Mesendoderm (in vitro differentiated cells): Measurements from ENCODE around the gene ARHGAP19.

Source experiments
- DNase-seq: peaks from one replicate; pipeline ENCODE4 v3.0.0; 2013
- H2AK5ac ChIP-seq: 2 replicates; pipeline ENCODE4 v1.6.1; 2013; ENCODE audit warnings: low read length, inconsistent platforms
- H2BK120ac ChIP-seq: 2 replicates; pipeline ENCODE4 v1.6.1; 2013; ENCODE audit warnings: low read depth, mild to moderate bottlenecking, low read length, moderate library complexity, mixed read lengths
- H2BK15ac ChIP-seq: replicated peaks from 2 replicates; pipeline ENCODE4 v1.6.1; 2013; ENCODE audit warnings: low read depth, mild to moderate bottlenecking, moderate library complexity
- H2BK5ac ChIP-seq: 2 replicates; pipeline ENCODE4 v1.6.1; 2013; ENCODE audit warnings: low read length, inconsistent platforms
- H3K18ac ChIP-seq: 2 replicates; pipeline ENCODE4 v1.6.1; 2013; ENCODE audit warnings: mild to moderate bottlenecking, low read length, mixed read lengths
- H3K23ac ChIP-seq: one replicate; pipeline ENCODE4 v1.6.1; 2013; ENCODE audit warnings: low read length
- H3K27ac ChIP-seq: 2 replicates; pipeline ENCODE4 v1.5.1; 2013; ENCODE audit warnings: low read depth, mild to moderate bottlenecking, inconsistent platforms, low read length, moderate library complexity
- H3K27me3 ChIP-seq: 2 replicates; pipeline ENCODE4 v1.6.1; 2013; ENCODE audit warnings: low read length, control low read depth, mild to moderate bottlenecking, inconsistent platforms; ENCODE audit not compliant: insufficient read depth, poor library complexity
- H3K36me3 ChIP-seq: 2 replicates; pipeline ENCODE4 v1.6.1; 2013; ENCODE audit warnings: low read length, inconsistent platforms; ENCODE audit not compliant: control insufficient read depth, insufficient read depth
- H3K4ac ChIP-seq: one replicate; pipeline ENCODE4 v1.6.1; 2013; ENCODE audit warnings: low read depth, mild to moderate bottlenecking, low read length, moderate library complexity
- H3K4me1 ChIP-seq: 2 replicates; pipeline ENCODE4 v1.6.1; 2013; ENCODE audit warnings: low read depth, low read length, inconsistent platforms; ENCODE audit not compliant: control insufficient read depth
- H3K4me2 ChIP-seq: 2 replicates; pipeline ENCODE4 v1.6.1; 2013; ENCODE audit warnings: low read length
- H3K4me3 ChIP-seq: 2 replicates; pipeline ENCODE4 v1.5.1; 2013; ENCODE audit warnings: mild to moderate bottlenecking, low read length
- H3K56ac ChIP-seq: one replicate; pipeline ENCODE4 v1.6.1; 2013; ENCODE audit warnings: low read length
- H3K79me1 ChIP-seq: 2 replicates; pipeline ENCODE4 v1.6.1; 2013; ENCODE audit warnings: low read length, inconsistent platforms
- H3K79me2 ChIP-seq: 2 replicates; pipeline ENCODE4 v1.6.1; 2013; ENCODE audit warnings: mild to moderate bottlenecking, low read length; ENCODE audit not compliant: control insufficient read depth, insufficient read depth
- H3K9ac ChIP-seq: 2 replicates; pipeline ENCODE4 v1.6.1; 2013; ENCODE audit warnings: low read length, inconsistent platforms
- H4K5ac ChIP-seq: one replicate; pipeline ENCODE4 v1.6.1; 2013; ENCODE audit warnings: low read length
- H4K8ac ChIP-seq: one replicate; pipeline ENCODE4 v1.6.1; 2013; ENCODE audit warnings: low read depth, mild to moderate bottlenecking, control low read depth, low read length, moderate library complexity
- WGBS: extraction: QIAGEN DNeasy Blood & Tissue Kit; methylation state at CpG from one replicate; pipeline ENCODE4 v1.1.7; 2013; ENCODE audit warnings: low lambda C conversion rate, missing lambda C conversion rate; ENCODE audit not compliant: insufficient coverage; ENCODE audit errors: extremely low coverage; 5-methylcytosine and 5-hydroxymethylcytosine counted together

Gene ARHGAP19

DNA sequence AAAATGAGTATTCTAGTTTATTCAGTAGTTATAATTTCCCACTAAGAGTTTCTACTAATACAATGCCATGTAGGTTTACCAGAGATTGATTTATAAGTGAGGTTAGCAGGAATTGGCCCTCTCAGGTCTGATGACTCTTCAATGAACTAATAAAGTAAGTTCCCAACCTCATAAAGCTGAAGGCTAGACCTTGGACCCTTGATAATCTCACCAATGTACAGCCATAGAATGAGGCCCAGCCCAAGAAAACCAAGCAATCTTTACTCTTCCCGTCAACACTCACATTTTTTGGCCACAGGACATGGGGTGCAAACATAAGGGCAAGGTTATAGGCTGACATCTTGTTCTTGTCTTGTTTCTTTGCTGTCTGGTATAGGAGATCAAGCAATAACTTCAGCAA, 33.3 kb downstream of the ARHGAP19 start:
- DNase-seq = no peak
- no peak overlapping the region for H3K27ac ChIP-seq
- no peaks in the 10 kb centered on the region for H3K79me2 ChIP-seq

GRCh38 chr10:97256356-97256755, 36.1 kb downstream of the ARHGAP19 start:
- Histone ChIP-seq H3K36me3 (peaks cover 2% of the 10 kb centered on the region), H3K4me2 (no peak overlapping the region), H2BK15ac (no peak overlapping the region), H3K4ac (no peak overlapping the region), H3K27me3 (no peaks in the 10 kb centered on the region), H3K79me2 (no peaks in the 10 kb centered on the region), H3K27ac (no peak overlapping the region), H3K23ac (no peak overlapping the region), H3K4me1 (no peaks in the 10 kb centered on the region), H3K56ac (no peak overlapping the region), H3K18ac (no peak overlapping the region), H4K8ac (no peak overlapping the region), H4K5ac (no peak overlapping the region), H2BK120ac (no peak overlapping the region), H2AK5ac (no peak overlapping the region), H2BK5ac (no peak overlapping the region), H3K9ac (no peak overlapping the region), H3K79me1 (no peaks in the 10 kb centered on the region), H3K4me3 (no peak overlapping the region)
- DNase-seq = no peak
- no CpG with 5 or more reads among the region's 1 CpG for WGBS

More for the DNA sequence above, 33.3 kb downstream of the ARHGAP19 start:
- Histone ChIP-seq H2BK15ac (no peak overlapping the region), H3K27me3 (no peaks in the 10 kb centered on the region), H3K4ac (no peak overlapping the region), H3K4me3 (no peak overlapping the region), H3K4me2 (no peak overlapping the region), H4K8ac (no peak overlapping the region), H2BK5ac (no peak overlapping the region), H3K18ac (no peak overlapping the region), H3K56ac (no peak overlapping the region), H3K36me3 (peaks cover 2% of the 10 kb centered on the region), H2BK120ac (no peak overlapping the region), H3K23ac (no peak overlapping the region), H3K9ac (no peak overlapping the region), H3K79me1 (no peaks in the 10 kb centered on the region), H4K5ac (no peak overlapping the region), H2AK5ac (no peak overlapping the region), H3K4me1 (peaks cover 2% of the 10 kb centered on the region)
- no CpG with 5 or more reads among the region's 1 CpG for WGBS

DNA sequence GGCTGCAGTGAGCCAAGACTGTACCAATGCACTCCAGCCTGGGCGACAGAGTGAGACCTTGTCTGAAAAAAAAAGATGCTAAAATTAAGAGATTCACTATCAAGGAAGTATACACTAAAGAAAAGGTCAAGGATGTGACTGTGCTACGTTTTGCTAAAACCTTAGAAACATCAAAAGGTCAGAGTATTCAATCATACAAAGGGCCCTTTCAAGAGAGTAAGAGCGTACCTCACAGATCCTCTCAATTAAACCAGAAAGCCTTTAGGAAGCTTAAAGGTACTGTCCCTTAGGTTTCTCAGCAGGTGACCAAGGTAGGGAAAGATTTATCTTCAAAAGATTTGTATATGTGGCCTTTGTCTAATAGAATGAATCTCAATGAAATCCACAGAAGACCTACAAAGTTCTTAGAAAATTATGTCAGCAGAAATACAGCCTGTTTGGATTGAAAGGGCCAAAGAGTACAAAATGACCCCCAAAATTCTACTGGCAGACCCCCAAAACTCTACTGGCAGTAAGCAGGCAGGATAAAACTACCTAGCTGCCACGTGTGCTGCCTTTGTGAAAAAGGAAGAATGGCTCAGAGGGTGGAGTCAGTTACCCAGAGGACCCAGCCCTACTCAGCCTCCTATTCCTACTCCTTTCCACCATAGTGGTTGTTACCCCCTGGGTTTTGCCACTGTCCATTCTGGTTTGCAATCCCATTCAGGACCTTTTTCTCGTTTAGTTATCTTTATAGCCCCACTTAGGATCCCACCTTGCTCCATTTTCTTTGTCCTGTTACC, 36.7 kb downstream of the ARHGAP19 start:
- Histone ChIP-seq H3K4me3 (no peak overlapping the region), H3K79me2 (no peaks in the 10 kb centered on the region), H3K56ac (no peak overlapping the region), H4K5ac (no peak overlapping the region), H3K4ac (no peak overlapping the region), H3K79me1 (no peaks in the 10 kb centered on the region), H3K36me3 (peaks cover 2% of the 10 kb centered on the region), H4K8ac (no peak overlapping the region), H3K4me2 (no peak overlapping the region), H2BK5ac (no peak overlapping the region), H2BK15ac (no peak overlapping the region), H3K27ac (no peak overlapping the region), H3K9ac (no peak overlapping the region), H2AK5ac (no peak overlapping the region), H3K27me3 (no peaks in the 10 kb centered on the region), H3K18ac (no peak overlapping the region), H3K4me1 (no peaks in the 10 kb centered on the region), H3K23ac (no peak overlapping the region), H2BK120ac (no peak overlapping the region)
- no peak for DNase-seq
- WGBS = no CpG with 5 or more reads among the region's 5 CpGs

DNA sequence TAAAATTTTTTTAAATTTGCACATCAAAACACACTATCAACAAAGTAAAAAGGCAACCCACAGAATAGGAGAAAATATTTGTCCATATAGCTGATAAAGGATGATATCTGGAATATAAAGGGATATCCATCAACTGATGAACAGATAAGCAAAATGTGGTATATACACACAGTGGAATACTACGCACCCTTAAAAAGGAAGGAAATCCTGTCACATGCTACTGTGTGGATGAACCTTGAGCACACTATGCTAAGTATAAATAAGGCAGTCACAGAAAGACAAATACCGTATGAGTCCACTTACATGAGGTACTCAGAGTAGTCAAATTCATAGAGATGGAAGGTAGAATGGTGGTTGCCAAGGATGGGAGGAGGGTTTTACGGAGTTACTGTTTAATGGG, 37.7 kb downstream of the ARHGAP19 start:
- Histone ChIP-seq H3K9ac (no peak overlapping the region), H3K79me1 (no peaks in the 10 kb centered on the region), H2BK5ac (no peak overlapping the region), H3K4me3 (no peak overlapping the region), H4K5ac (no peak overlapping the region), H2BK120ac (no peak overlapping the region), H3K18ac (no peak overlapping the region), H3K23ac (no peak overlapping the region), H3K4me2 (no peak overlapping the region), H3K27ac (no peak overlapping the region), H4K8ac (no peak overlapping the region), H3K27me3 (no peaks in the 10 kb centered on the region), H3K56ac (no peak overlapping the region), H2BK15ac (no peak overlapping the region), H3K4me1 (no peaks in the 10 kb centered on the region), H3K79me2 (no peaks in the 10 kb centered on the region), H2AK5ac (no peak overlapping the region), H3K36me3 (peaks cover 2% of the 10 kb centered on the region), H3K4ac (no peak overlapping the region)
- no CpG with 5 or more reads among the region's 3 CpGs for WGBS
- DNase-seq = no peak

- H3K27ac ChIP-seq = no peak overlapping the region
- no peak overlapping the region for H2AK5ac ChIP-seq
- H3K18ac ChIP-seq = no peak overlapping the region
- H2BK5ac ChIP-seq = no peak overlapping the region
- no peak overlapping the region for H4K8ac ChIP-seq
- DNase-seq = peak; percentile 4
- H2BK120ac ChIP-seq = no peak overlapping the region
- no peak overlapping the region for H3K4me2 ChIP-seq
- H3K4ac ChIP-seq = no peak overlapping the region
- no peaks in the 10 kb centered on the region for H3K27me3 ChIP-seq
- no peak overlapping the region for H2BK15ac ChIP-seq
- no peak overlapping the region for H3K23ac ChIP-seq
- H3K4me3 ChIP-seq = no peak overlapping the region
- no peak overlapping the region for H3K56ac ChIP-seq
- WGBS = no CpG with 5 or more reads among the region's 1 CpG
- H3K9ac ChIP-seq = no peak overlapping the region
- no peaks in the 10 kb centered on the region for H3K79me1 ChIP-seq
- no peaks in the 10 kb centered on the region for H3K4me1 ChIP-seq
- no peaks in the 10 kb centered on the region for H3K79me2 ChIP-seq
- no peak overlapping the region for H4K5ac ChIP-seq
- peaks cover 2% of the 10 kb centered on the region for H3K36me3 ChIP-seq
These were observed 41.5 kb downstream of the ARHGAP19 start for GRCh38 chr10:97250952-97251351.

DNA sequence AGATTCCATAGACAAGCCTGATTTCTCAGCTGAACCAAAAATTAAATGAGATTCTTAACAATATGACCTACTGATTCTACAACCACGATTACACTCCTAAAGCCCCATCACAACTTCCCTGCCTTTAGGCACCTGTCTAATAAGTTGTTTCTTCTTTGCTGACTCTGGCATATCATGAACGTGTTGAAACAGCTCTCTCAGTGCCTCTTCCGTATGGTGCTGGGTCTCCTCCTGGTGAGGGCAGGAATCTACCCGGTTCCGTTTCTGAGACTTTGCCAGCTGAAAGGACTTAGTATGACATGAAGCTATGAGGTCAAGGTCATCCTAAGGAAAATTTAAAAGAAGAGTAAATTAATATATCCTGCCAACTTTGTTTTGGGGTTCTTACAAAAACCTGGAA, 48.6 kb downstream of the ARHGAP19 start:
- Histone ChIP-seq H2AK5ac (no peak overlapping the region), H3K18ac (no peak overlapping the region), H3K56ac (no peak overlapping the region), H3K4me1 (no peaks in the 10 kb centered on the region), H3K79me2 (no peaks in the 10 kb centered on the region), H3K4ac (no peak overlapping the region), H3K4me2 (no peak overlapping the region), H2BK5ac (no peak overlapping the region), H3K36me3 (no peaks in the 10 kb centered on the region), H2BK120ac (no peak overlapping the region), H3K27me3 (no peaks in the 10 kb centered on the region), H3K23ac (no peak overlapping the region), H4K8ac (no peak overlapping the region), H2BK15ac (no peak overlapping the region), H4K5ac (no peak overlapping the region), H3K9ac (no peak overlapping the region), H3K27ac (no peak overlapping the region), H3K79me1 (no peaks in the 10 kb centered on the region), H3K4me3 (no peak overlapping the region)
- no CpG with 5 or more reads among the region's 5 CpGs for WGBS
- DNase-seq = no peak
